NCI-H146 treated with DMSO at 0.1 percent for 48 hours (cell line): Measurements from ENCODE around the gene ZNF570.

Experiments used
- DNase-seq: peaks from one replicate; lab custom pipeline; 2025; ENCODE audit not compliant: unreplicated experiment; lab: John Stamatoyannopoulos, UW

The ZNF570 gene

DNA sequence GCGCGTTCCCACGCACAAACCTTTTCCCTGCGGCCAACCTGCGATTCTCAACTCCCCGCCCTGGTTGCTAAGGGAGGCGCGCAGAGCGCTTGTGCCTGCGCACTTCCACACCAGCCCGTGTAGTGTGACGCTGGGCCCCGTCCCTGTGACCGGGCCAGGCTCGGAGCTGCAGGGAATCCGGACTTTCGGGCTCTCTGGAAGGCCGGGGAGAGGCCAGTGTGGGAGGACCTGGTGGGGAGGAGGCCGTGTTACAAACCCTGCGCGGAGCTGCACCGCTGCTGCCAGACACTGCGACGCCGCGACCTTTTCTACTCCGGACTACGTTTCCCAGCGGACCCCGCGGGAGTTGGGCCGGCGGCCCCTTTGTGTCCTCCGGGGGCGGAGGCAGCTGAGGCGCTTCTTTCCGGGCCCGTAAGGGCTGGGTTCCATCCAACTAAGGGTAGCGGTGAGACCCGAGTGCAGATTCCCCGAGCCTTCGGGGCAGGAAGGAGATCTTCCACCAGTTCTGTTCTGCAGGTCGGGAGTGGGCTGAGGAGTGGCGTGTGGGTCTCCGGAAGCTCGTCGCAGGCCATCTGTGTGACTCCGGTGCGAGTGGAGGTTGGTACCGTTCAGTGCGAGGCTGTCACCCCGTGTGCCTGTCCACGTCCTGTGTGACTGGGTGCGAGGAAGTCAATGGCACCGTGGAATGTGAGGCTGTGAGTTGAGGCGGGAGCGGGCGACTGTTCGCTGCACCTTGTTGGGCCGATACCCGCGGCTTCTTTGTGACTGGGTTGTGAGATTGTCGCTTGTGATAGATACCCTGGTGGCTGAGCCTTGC, at the start of gene ZNF570:
Gene ZNF570, plus strand, starts transcription at position 396 of the 817 bp plus-strand sequence. CDS start 999 bp downstream, outside the sequence.
- DNase-seq = peak; percentile 75

DNA sequence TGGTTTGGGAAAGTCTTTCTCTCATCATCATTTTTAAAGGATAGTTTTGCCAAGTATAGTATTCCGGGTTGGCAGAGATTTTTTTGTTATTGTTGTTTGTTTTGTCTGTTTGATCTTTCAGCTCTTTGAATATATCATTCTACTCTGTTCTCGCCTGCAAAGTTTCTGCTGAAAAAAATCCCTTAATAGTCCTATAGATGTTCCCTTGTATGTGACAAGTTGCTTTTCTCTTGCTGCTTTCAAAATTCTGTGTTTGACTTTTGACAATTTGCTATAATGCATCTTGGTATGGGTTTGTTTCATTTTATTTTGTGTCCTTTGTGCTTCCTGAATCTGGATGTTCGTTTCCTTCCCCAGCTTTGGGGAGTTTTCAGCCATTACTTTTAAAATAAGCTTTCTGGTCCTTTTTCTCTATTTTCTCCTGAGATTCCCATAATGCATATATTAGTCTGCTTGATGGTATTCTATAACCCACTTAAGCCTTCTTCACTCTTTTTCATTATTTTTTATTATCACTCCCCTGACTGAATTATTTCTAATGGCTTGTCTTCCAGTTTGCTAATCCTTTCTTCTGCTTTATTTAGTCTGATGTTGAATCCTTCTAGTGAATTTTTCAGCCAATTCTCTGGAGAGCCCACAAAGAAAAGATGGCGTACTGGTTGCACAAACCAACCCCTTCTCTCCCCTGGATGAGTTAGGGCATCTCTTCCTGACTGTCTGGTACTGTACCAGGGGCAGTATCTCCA, 16.5 kb upstream of the ZNF570 start:
- no peak for DNase-seq

DNA sequence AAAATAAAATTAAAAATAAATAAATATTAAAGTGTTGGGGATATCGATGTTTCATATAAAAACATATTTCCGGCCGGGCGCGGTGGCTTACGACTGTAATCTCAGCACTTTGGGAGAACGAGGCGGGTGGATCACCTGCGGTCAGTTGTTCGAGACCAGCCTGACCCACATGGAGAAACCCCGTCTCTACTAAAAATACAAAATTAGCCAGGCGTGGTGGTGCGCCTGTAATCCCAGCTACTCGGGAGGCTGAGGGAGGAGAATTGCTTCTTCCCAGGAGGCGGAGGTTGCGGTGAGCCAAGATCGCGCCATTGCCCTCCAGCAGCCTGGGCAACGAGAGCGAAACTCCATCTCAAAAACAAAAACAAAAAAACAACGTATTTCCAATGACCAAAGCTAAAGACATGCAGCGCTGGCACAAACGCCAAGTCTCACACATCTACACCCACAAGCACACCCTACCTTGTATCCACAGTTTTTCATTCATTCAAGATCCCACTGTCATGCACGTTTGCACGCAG, 2.8 kb upstream of the ZNF570 start:
- no peak for DNase-seq

DNA sequence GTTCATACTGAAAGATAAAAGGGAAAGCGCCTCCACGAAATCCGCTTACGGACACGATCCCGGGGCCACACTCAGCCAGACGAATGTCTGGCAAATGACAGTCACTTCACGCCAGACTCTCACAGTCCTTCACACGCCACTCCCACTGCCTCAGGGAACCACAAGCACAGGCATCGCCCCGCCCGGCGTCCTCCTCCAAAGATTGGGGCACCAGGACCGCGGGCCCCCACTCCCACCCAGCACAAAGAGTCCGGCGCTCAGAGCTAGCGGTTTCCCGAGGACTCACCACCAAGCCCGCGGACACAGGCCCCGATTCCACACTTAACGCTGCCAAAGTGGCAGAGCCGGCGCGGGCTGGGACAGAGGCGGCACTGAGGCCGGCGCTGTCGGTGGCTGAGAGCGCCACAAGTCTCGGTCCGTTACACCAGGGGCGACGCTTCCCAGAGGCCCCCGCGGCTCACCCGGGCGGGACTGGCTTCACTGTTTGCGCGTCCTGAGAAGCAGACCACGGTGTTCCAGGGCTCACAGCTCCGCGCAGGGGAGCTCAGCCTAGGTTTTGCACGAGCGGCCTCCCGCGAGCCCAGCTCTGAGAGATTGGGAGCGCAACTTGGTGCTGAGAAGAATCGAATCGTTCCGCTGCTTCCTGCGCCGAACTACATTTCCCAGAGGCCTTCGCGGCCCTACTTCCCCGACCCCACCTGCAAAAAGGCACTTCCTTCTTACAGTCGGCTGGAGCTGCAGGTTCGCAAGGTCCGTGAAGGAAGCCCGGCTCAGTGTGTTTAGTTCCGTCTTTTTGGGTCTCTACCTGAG, 2.2 kb upstream of the ZNF570 start, which contains the start of gene ZNF569:
Gene ZNF569, minus strand, starts transcription at position 647 of the 810 bp plus-strand sequence. CDS start 22,523 bp downstream, outside the sequence.
- DNase-seq = peak; percentile 93

DNA sequence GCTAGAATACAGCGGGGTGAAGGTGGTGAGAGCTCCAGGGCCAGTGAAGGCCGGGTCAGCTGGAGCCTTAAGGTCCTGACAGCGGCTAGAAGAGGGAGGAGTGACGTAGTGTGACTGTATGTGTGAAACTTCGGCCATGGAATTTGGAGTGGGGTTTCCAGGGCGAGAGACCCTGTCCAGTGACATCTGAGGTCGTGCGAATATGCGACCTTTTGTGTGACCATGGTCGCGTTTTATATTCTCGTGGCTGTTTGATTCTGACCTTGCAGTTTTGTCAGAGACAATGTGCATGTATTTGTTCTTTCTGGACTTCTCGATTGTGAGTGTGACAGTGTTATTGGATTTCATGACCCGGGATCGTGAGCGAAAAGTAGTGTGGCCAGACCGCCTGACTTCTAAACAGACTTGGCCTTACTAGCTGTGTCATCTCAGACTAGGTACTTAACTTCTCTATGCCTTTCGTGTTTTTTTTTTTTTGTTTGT, 1.5 kb upstream of the ZNF570 start:
- no peak for DNase-seq

DNA sequence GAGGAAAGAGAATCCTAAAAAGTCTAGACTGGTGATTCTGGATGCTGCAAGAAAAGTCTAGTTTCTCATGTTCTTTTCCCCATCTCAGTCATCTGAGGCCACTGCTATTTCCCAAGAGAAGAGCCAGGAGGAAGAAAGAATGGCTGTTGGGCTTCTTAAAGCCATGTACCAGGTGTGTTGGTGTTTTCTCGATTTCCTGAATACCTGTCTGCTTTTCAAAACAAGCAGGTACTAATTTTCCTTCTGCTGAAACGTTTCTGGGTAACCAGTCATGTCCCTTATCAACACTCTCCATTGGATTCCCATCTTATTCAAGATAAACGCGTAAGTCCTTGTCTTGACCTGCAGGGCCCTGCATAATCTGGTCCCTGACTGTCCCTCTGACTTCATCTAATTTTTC, 1.1 kb downstream of the ZNF570 start:
- DNase-seq = no peak

DNA sequence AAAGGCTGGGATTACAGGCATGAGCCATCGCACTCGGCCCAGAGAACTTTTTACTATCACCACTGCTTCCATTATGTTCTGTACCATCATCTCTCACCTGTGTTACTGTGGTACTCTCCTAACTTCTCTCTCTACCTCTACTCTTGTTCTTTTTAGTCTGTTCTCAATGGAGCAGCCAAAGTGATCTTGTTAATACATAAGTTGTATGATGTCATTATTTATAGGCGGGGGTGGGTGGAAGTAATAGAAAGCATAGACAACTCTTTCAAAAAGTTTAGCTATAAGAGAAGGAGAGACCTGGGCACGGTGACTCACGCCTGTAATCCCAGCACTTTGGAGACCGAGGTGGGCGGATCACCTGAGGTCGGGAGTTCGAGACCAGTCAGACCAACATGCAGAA, 3.0 kb downstream of the ZNF570 start:
- no peak for DNase-seq

DNA sequence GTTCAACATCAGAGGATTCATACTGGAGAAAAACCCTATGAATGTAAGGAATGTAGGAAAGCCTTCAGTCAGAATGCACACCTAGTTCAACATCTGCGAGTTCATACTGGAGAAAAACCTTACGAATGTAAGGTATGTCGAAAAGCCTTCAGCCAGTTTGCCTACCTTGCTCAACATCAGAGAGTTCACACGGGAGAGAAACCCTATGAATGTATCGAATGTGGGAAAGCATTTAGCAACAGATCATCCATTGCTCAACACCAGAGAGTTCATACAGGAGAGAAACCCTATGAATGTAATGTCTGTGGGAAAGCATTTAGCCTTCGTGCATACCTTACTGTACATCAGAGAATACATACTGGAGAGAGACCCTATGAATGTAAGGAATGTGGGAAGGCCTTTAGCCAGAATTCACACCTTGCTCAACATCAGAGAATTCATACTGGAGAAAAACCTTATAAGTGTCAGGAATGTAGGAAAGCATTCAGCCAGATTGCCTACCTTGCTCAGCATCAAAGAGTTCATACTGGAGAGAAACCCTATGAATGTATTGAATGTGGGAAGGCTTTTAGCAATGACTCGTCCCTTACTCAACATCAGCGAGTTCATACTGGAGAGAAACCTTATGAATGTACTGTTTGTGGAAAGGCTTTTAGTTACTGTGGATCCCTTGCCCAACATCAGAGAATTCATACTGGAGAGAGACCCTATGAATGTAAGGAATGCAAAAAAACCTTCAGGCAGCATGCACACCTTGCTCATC, 15.4 kb downstream of the ZNF570 start:
- no peak for DNase-seq

DNA sequence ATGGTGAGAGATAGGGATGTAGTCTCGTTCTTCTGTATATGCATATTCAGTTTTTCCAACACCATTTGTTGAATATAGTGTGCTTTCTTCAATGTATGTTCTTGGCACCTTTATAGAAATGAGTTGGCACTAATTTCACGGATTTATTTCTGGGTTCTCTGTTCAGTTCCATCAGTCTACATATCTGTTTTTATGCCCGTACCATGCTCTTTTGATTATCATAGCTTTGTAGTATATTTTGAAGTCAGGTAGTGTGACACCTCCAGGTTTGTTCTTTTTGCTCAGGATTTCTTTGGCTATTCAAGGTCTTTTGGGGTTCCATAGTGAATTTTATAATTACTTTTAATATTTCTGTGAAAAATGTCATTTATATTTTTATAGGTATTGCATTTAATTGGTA, 23.1 kb downstream of the ZNF570 start:
- no peak for DNase-seq

DNA sequence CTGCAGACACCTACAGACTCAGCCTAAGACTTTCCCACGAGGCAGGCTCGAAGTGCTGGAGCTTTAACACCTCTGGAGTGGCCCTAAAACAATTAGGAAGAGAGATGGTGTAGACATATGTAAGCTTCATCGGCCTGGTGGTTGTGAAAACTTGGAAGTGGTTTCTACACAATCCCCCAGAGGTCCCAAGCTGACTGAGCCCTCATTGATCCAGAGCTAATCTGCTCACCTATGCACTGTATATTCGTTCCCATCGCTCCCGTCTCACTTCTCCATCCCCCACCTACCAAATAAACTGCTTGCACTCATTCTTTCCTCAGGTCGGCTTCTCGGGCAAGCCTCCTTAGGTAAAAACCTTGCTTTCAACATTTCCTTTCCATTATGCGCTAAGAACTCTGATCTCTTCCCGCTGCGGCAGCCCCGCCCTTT, 36.8 kb downstream of the ZNF570 start:
- DNase-seq = peak; percentile 58

DNA sequence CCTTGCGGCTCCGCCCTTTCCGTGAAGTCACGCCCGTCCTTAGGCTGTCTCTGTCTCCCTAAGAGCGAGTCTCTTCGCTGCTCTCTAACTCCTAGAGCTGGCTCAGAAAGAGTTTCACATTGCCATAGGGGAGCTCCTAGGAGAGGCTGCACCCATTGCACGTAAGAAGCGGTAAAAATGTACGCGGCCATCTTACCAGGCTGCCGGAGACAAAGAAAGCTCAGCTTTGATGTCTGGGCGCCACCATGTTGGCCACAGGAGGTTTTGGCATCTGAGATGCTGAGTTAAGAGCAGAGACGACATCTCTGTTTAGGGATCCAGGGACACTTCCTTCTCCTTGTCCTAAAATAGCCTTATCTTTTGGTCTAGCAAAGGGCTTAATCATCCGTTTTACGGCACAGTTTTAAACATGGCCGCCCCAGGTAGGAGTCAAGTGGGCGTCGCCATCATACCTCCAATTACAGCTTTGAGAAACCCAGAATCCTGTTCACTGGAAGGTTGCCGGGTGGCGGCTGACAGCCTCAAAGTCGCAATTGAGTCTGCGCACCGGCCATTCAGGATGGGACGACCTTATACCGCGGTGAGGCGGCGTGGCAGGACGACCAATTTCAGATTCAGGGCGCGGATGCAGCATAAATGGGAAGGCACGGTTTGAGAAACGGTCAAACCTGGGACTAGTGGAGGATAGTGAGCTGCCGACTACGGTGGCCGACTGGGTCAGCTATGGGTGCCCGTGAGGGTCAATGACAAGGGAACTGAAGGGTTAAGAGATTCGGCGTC, 37.4 kb downstream of the ZNF570 start, which contains the start of gene ZNF793:
Gene ZNF793, plus strand, starts transcription at position 553 of the 780 bp plus-strand sequence. CDS start 16,501 bp downstream, outside the sequence.
- peak; percentile 79 for DNase-seq

DNA sequence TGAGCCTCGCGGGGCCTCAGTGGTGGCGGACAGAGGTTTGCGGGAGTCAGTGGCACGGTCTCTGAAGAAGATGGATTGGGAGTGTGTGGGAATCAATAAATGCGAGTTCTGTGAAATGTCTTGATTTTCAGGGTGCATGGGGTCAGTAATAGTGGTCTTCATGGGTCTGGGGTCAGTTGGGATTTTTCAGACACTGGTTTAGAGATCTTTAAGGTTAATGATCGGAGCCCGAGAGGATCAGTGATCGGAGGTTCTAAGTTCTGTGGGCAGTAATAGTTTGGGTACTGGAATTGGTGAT, 38.0 kb downstream of the ZNF570 start:
- DNase-seq = no peak

DNA sequence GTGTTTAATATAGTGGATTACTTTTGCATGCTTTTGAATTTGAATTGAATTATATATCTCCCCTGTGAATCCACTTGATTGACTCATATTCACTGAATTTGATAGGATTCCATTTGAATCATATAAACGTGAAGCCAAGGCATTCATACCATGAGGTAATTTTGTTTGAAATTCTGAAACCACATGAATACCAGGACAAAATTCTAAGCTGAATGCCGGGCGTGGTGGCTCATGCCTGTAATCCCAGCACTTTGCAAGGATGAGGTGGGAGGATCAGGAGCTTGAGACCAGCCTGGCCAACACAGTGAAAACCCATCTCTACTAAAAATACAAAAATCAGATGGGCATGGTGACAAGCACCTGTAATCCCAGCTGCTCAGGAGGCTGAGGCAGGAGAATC, 42.0 kb downstream of the ZNF570 start:
- DNase-seq = no peak

DNA sequence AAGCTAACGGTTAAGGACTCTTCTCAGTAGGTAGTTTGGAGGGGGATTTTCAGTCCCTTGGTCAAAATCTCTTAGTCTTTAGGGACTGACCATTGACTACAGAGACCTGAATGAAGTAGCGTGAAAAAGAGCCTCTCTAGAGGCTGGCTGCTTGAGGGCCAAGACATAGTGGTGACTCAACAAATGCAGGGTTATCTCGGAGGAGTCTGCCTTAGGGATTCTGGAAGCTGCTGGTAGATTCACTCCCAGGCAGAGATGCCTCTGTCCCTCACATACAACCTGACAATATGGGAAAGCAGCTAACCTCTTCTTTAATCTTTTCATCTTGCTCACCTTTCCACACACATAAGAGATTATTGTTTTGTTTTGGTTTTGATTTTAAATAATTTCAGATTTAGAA, 42.7 kb downstream of the ZNF570 start:
- DNase-seq = no peak

DNA sequence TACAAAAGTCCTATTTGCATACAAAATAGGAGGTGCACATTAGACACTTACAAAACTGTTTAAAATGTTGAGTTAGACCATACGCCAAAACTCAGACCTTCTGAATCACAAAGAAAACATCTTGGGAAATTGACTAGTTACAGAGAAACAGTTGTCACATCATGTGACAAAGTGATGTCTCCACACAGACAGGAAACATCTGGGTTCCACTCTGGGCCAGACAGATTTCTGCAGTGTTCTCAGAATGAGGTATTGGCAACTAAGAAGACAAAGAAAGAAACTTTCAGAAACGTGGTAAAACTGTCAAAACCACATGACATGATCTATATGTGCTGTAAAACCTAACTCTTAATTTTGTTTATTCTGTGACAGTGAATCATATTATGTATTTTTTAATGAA, 44.2 kb downstream of the ZNF570 start:
- no peak for DNase-seq

DNA sequence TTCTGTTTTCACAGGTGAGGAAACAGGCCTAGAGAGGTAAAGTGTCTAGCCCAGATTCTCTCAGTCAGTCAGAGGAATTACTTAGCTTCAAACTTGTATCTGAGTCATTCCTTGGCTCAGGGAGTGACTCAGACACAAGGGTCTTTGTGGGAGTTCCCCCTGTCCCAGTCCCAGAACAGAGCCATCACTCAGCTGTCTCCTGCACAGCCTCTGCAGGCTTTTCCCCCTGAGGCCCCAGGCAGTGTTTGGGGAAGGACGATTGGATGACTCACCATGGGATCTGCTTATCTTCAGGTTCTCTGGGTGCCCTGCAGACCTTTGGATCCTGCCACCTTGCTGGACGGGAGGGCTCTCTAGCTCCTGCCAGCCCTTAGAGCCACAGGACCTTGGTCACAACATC, 50.7 kb downstream of the ZNF570 start:
- DNase-seq = no peak

DNA sequence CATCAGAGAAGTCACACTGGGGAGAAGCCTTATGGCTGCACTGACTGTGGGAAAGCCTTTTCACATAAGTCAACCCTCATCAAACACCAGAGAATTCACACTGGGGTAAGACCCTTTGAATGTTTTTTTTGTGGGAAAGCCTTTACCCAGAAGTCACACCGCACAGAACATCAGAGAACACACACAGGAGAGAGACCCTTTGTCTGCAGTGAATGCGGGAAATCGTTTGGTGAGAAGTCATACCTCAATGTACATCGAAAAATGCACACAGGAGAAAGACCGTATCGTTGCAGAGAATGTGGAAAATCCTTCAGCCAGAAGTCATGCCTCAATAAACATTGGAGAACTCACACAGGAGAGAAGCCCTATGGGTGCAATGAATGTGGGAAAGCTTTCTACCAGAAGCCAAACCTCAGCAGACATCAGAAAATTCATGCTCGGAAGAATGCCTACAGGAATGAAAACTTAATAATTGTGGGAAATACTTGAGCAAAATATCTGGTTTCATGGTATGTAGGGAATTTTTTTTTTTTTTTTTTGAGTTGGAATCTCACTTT, 68.3 kb downstream of the ZNF570 start:
- no peak for DNase-seq
